Heart right ventricle (tissue), 16 donors: ENCODE data around the gene PAQR9. TPM values are rescaled to one million over a fixed set of nuclear protein-coding genes. Genes with fewer than 3 reads are reported as not detected.

Source experiments
- ATAC-seq, 8 donors: fragments of 200-7000 bp; cut with Tn5 transposase; one replicate each; pipeline ENCODE4 v1.9.1; 2020; ENCODE audit warnings: mild to moderate bottlenecking in 8 of 8, moderate library complexity in 8 of 8, moderate number of reproducible peaks in 1 of 8
- DNase-seq, 2 donors: peaks; one replicate each; pipeline ENCODE4 v3.0.0-alpha.2; 2020
- H3K27ac ChIP-seq, 10 donors: fragments of 200-600 bp; sonication (generic) in 2 of 10; one replicate each; pipeline versions ENCODE4 v1.5.0 to v1.8.0; 2020 to 2022; ENCODE audit warnings: mild to moderate bottlenecking in 3 of 10
- H3K27me3 ChIP-seq, 7 donors: fragments of 200-600 bp; one replicate each; pipeline ENCODE4 v1.8.0; 2021 to 2022; ENCODE audit warnings: mild to moderate bottlenecking in 2 of 7
- H3K36me3 ChIP-seq, 9 donors: fragments of 200-600 bp; sonication (generic) in 1 of 9; one replicate each; pipeline versions ENCODE4 v1.5.0 to v1.8.0; 2020 to 2022; ENCODE audit warnings: mild to moderate bottlenecking in 2 of 9
- H3K4me1 ChIP-seq, 9 donors: fragments of 200-600 bp; sonication (generic) in 1 of 9; one replicate each; pipeline versions ENCODE4 v1.5.0 to v1.8.0; 2020 to 2022; ENCODE audit warnings: mild to moderate bottlenecking in 4 of 9
- H3K4me3 ChIP-seq, 10 donors: fragments of 200-600 bp; sonication (generic) in 2 of 10; one replicate each; pipeline versions ENCODE4 v1.5.0 to v1.8.0; 2020 to 2022; ENCODE audit warnings: mild to moderate bottlenecking in 7 of 10, moderate library complexity in 2 of 10
- H3K9me3 ChIP-seq, 11 donors: fragments of 200-600 bp in 10 of 11; sonication (generic) in 2 of 11; one replicate each; pipeline versions ENCODE4 v1.5.0 to v1.8.0; 2013 to 2022; ENCODE audit warnings: mild to moderate bottlenecking in 2 of 11, control low read depth in 1 of 11, moderate library complexity in 1 of 11
- WGBS, 2 donors: extraction: QIAGEN DNeasy Blood & Tissue Kit; methylation state at CpG; one replicate each; pipeline ENCODE4 v1.1.7; 2013; ENCODE audit warnings: inconsistent platforms in 1 of 2; 5-methylcytosine and 5-hydroxymethylcytosine counted together
- intact Hi-C, 10 donors: fragments of 100-400 bp; cut with DNase I; formaldehyde crosslinking; loops; one replicate each; pipeline versions ENCODE4 v1.11.1 to v1.14.2; 2022
- polyA plus RNA-seq, 2 donors: library from polyadenylated mRNA; stranded (reverse); fragments of 200-250 nt; gene quantifications; one replicate each; pipeline ENCODE4 v1.2.3, GENCODE V29; 2013
- total RNA-seq, 10 donors: library from RNA; stranded (reverse); fragmentation: NEBNext Ultra II Directional in 3 of 10; extraction: Animal tissue kit (Norgen Biotek cat#: 25700) in 3 of 10; gene quantifications; one replicate each; pipeline versions ENCODE4 v1.2.1 to v1.2.4, GENCODE V29; 2021 to 2023
- TF ChIP-seq, protein P1 (sequence below), 9 donors: fragments of 200-600 bp; sonication (generic) in 2 of 9; IDR thresholded peaks; one replicate each; pipeline versions ENCODE4 v1.5.0 to v1.8.0; 2021 to 2022; ENCODE audit warnings: antibody characterized with exemption in 9 of 9, mild to moderate bottlenecking in 5 of 9, moderate library complexity in 1 of 9
- donor health status: Arrhythmogenic right ventricular cardiomyopathy.
- donor health status: ischemic (EF 13 %, LVEDD 7.1; RV severe dilation, severe dysfunction).
- donor health status: healthy with polysubstance abuse.
- donor health status: DM: no; HTN: yes; CAD: no.
- donor health status: DM: no; HTN: no; CAD: no.
- donor health status: ischemic (EF 25% LVEDD 6.9; RV normal size, moderate dysfunction).
- donor health status: ischemic (EF 25% LVEDD 5.7; RV mildly dilated, moderate dysfunction).
- donor health status: healthy.
- donor health status: DM: yes; HTN: yes; CAD: no.
- donor health status: Ischemic cardiomyopathy.
- donor health status: ischemic (EF 35%, LVEDD 5.7; RV mildly dilated, moderate dysfunction).
- donor health status: nonischemic (EF 11% LVEDD 7.7; RV severe dilation, severe dysfunction).
- donor health status: DM: yes; HTN: yes; CAD: no.
- donor health status: PGD.
- donor health status: ischemic (EF 29% LVEDD 5.4; RV normal size, mild dysfunction).
- donor health status: nonischemic (EF 23%, LVEDD 6.1; RV moderate dilation, normal function).

Gene PAQR9
- total and polyA plus RNA-seq, 12 donors: 3.9 to 18.4 (median 14.7) TPM

- no peak overlapping the region for H3K27ac ChIP-seq
- intact Hi-C loops: loop anchor here in 5 of 10 donors (5.0 kb wide), 3 partner anchors 57 to 103 kb away; no protein-coding TSS in a partner anchor
- TF ChIP-seq, protein P1, sequence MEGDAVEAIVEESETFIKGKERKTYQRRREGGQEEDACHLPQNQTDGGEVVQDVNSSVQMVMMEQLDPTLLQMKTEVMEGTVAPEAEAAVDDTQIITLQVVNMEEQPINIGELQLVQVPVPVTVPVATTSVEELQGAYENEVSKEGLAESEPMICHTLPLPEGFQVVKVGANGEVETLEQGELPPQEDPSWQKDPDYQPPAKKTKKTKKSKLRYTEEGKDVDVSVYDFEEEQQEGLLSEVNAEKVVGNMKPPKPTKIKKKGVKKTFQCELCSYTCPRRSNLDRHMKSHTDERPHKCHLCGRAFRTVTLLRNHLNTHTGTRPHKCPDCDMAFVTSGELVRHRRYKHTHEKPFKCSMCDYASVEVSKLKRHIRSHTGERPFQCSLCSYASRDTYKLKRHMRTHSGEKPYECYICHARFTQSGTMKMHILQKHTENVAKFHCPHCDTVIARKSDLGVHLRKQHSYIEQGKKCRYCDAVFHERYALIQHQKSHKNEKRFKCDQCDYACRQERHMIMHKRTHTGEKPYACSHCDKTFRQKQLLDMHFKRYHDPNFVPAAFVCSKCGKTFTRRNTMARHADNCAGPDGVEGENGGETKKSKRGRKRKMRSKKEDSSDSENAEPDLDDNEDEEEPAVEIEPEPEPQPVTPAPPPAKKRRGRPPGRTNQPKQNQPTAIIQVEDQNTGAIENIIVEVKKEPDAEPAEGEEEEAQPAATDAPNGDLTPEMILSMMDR (IDR thresholded peaks at IDR 0.05): no peak
- no peaks in the 10 kb centered on the region for H3K27me3 ChIP-seq
- DNase-seq (no peak), ATAC-seq (no peak)
- H3K4me1 ChIP-seq: peaks cover 0 to 4% (median 0%) of the 10 kb centered on the region in 9 donors
- H3K9me3 ChIP-seq: no peaks in the 10 kb centered on the region
- no peak overlapping the region for H3K4me3 ChIP-seq
- WGBS, 2 donors: 60 to 94% methylated on average over 3 of the region's 3 CpGs
- H3K36me3 ChIP-seq: no peaks in the 10 kb centered on the region
Measured at GRCh38 chr3:142929890-142930289, 33.6 kb downstream of the PAQR9 start.

DNA sequence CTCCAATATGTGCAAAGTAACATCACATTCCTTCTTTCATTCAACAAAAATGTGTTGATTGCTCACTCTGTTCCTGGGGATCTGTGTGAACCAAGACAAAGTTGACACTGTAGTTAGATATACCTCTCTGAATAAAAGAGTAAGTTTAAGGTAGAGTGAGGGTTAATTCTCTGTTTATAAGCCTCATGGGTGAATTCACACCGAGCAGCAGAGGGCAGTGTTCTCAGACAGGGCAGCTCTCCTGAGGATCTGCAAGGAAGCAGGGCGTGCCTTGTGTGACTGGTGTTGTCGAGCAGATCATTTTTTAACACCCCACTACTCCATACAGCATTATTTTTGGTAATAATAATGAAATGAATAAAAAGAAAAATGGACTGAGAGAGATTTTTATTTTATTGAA is 34.4 kb downstream of the PAQR9 start:
- no peak overlapping the region for H3K4me3 ChIP-seq
- intact Hi-C loops: loop anchor here in 4 of 10 donors (5.0 kb wide), 3 partner anchors 58 to 102 kb away; no protein-coding TSS in a partner anchor
- DNase-seq: peak; percentile 21 to 28
- H3K4me1 ChIP-seq: peaks cover 0 to 4% (median 0%) of the 10 kb centered on the region in 9 donors
- no peaks in the 10 kb centered on the region for H3K36me3 ChIP-seq
- no peak overlapping the region for H3K27ac ChIP-seq
- H3K27me3 ChIP-seq: no peaks in the 10 kb centered on the region
- H3K9me3 ChIP-seq: peaks cover 0 to 1% (median 0%) of the 10 kb centered on the region in 11 donors
- 17 to 32% methylated on average over 3 of the region's 3 CpGs for WGBS, 2 donors
- TF ChIP-seq, protein P1 (IDR thresholded peaks at IDR 0.05): peak in 7 of 9 donors; percentile 41 to 61 (median 57)
- peak in 5 of 8 donors; percentile 50 to 73 (median 68) for ATAC-seq

GRCh38 chr3:142926368-142926944 is 37.0 kb downstream of the PAQR9 start:
- Histone ChIP-seq H3K27me3 (no peaks in the 10 kb centered on the region), H3K27ac (no peak overlapping the region), H3K4me1 (peaks cover 0 to 4% (median 0%) of the 10 kb centered on the region in 9 donors), H3K9me3 (peaks cover 0 to 8% (median 0%) of the 10 kb centered on the region in 11 donors), H3K36me3 (no peaks in the 10 kb centered on the region), H3K4me3 (no peak overlapping the region)
- no peak for DNase-seq
- WGBS, 2 donors: 86 to 91% methylated on average over 3 of the region's 3 CpGs
- intact Hi-C loops: loop anchor here in 4 of 10 donors (5.0 kb wide), 3 partner anchors 61 to 99 kb away; no protein-coding TSS in a partner anchor
- ATAC-seq: no peak
- TF ChIP-seq, protein P1 (IDR thresholded peaks at IDR 0.05): no peak

GRCh38 chr3:142925140-142925539 is 38.3 kb downstream of the PAQR9 start:
- TF ChIP-seq, protein P1 (IDR thresholded peaks at IDR 0.05): no peak
- intact Hi-C loops: loop anchor here in 4 of 10 donors (5.0 kb wide), 3 partner anchors 62 to 98 kb away; no protein-coding TSS in a partner anchor
- no peak overlapping the region for H3K4me3 ChIP-seq
- no peak overlapping the region for H3K27ac ChIP-seq
- H3K9me3 ChIP-seq: peaks cover 0 to 8% (median 0%) of the 10 kb centered on the region in 11 donors
- no peaks in the 10 kb centered on the region for H3K36me3 ChIP-seq
- no peak for ATAC-seq
- H3K4me1 ChIP-seq: no peaks in the 10 kb centered on the region
- no peak for DNase-seq
- no peaks in the 10 kb centered on the region for H3K27me3 ChIP-seq
